Stimulated activated CD4-positive, alpha-beta T cell treated with anti-CD3 and anti-CD28 coated beads, Interleukin-1b, Interleukin-23, amount 100 ng/mL, for 48 hours (primary cell): ENCODE measurements around the gene ANKS1B.

Experiments
- DNase-seq: peaks from one replicate; pipeline ENCODE4 v3.0.0-alpha.2; 2020

The ANKS1B gene

GRCh38 chr12:99151744-99152143 is 833.0 kb downstream of the ANKS1B start:
- DNase-seq = no peak

GRCh38 chr12:99147130-99147529 is 837.6 kb downstream of the ANKS1B start:
- no peak for DNase-seq

DNA sequence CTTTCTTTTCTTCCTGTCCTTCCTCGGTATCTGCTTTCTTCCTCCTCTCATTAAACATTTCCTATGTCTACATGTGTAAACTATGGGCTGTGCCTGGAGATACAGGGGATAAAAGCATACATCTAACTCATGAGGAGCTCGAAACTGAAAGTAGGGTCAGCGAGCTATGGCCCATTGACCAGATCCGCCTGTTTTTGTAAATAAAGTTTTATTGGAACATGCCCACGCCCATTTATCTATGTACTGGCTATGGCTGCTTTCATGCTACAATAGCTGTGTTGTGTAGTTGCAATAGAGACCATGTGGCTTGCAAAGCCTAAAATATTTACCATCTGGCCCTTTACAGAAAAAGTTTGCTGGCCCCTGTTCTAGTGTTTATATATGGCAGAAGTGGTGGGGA is 838.0 kb downstream of the ANKS1B start:
- DNase-seq = no peak

DNA sequence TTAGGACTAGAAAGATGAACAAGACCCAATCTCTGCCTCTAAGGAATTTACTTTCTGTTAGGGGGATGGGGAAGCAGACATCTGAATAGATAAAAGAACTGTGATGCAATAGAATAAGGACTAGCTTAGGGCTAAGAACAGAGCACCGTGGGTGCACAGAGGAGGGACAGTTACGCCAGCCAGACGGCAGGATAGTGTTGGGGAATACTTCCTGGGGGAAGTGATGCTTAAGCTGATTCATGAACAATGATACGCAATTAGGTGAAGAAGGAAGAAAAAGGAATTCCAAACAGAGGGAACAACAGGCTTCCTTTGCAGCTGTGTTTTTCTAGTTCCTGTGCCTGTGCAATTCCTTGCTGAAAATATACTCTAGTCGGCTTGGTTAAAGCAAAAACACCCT is 838.6 kb downstream of the ANKS1B start:
- DNase-seq = no peak

- no peak for DNase-seq
These were observed 842.1 kb downstream of the ANKS1B start for GRCh38 chr12:99142651-99143050.

- no peak for DNase-seq
These were observed 844.6 kb downstream of the ANKS1B start for GRCh38 chr12:99140017-99140720.

DNA sequence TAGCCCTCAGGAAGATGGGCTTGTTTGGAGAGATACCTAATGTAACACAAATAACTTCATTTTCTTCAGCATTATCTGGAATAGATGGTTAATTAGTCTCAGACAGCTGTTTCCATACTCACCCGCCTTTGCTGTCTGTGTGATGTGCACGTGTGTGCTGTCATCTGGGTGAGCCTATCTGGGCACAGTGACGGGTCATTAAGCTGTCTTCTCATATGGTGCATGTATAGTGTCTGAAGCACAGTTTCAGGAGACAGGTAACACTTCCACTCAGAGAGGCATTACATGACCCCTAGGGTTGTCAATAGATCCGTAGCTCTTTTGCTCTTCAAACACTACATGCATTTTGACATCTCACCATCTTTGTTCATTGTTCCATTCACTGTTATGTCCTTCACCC is 846.3 kb downstream of the ANKS1B start:
- DNase-seq = no peak

- DNase-seq = no peak
These were observed 847.4 kb downstream of the ANKS1B start for GRCh38 chr12:99137124-99137855.

- no peak for DNase-seq
These were observed 848.2 kb downstream of the ANKS1B start for GRCh38 chr12:99136516-99136915.

DNA sequence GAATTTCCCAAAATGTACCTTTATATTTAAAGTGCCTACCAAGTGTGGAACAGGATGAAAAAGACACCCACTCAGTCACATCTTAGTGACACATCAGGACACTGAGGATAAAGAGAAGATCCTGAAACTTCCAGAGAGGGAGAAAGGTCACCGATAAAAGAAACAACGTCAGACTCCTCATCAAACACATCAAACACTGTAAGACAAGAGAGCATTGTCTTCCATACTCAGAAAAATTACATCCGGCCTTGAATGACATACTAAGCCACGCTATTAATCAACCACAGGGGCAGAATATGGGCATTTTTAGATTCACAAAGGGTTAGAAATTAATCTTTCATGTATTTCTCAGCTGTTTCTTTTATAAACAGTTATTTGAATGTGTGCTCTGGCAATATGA is 849.4 kb downstream of the ANKS1B start:
- no peak for DNase-seq

DNA sequence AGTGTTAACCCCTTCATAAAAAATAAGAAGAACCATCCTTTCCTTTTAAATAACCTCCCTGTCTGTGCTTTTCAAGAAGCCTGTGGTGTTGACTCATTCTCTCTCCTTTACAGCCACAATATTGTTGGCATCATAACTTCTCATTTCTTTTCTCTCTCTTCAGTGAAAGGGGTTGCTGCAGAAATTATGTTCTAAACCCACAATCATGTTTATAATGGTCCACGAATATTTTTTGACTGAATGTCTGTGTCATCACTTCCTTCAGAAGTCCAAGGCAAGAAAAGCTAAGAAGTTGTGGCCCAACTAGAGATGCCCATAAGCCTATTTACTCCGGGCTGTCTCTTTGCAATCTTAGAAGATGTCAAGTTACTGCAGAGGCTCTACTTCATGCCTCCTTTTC is 851.3 kb downstream of the ANKS1B start:
- no peak for DNase-seq

DNA sequence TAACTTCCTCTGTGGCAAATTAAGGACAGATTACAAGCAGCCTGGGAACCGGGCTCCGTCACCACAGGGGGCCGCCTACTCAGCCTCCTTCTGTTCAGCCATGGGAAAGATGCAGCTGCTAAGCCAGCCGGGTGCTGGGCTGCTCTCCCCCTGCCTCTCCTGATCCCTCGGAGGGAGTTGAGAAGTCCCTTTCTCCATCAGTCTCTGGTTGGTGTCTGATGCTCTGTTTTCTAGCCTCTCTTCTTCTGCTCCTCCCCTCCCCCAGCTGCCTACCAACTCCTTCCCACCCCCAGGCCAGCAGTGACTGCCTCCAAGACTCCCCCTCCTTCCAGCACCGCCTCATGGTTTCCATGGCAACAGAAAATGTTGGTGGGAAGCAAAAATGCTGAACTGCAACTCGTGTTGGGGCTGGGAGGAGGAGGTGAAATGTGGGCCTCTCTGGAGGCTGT is 853.0 kb downstream of the ANKS1B start:
- no peak for DNase-seq

- no peak for DNase-seq
These were observed 853.8 kb downstream of the ANKS1B start for GRCh38 chr12:99130808-99131553.

DNA sequence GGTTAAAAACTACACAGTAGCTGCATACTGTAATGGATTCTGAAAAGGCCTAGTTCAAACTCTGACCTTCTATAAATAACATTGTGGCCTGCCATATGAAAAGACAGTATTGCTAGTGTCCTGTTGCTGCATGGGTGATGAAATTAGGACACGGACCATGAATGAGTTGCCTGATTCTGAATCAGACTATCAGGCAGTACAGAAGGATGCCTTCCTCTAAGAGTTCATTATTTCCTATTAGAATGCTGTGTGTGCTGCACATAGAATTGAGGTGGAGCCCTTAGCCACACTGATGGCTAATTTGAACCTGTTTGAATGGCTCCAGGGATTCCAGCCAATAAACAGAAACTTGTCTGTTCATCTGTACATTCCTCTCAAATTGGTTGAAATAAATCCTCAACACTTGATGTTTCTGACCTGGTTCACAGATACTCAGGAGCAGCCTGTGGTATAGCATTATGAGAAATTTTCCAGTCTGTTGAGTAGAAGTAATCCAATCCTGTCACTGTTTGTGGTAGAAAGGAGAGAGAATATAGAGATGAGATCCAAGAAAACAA is 856.4 kb downstream of the ANKS1B start:
- no peak for DNase-seq

- DNase-seq = no peak
These were observed 861.8 kb downstream of the ANKS1B start for GRCh38 chr12:99122959-99123358.

DNA sequence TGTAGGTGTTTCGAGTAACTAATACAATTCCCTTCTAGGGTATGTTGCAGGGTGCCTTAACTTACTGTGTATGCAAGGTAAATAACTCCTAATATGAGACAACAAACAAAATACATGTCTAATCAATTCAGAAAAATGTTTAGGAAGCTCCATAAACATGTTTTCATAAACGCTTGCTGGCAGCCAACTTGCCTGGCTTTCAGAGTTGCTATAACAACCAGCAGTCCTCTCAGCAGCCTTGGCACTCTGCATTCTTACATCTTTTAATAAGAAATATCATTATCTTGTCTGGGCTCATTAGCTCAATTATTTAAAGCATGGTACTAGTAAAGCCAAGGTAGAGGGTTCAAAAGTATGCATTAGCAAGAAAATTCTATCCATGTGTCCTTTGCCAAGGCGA is 862.2 kb downstream of the ANKS1B start:
- DNase-seq = no peak

DNA sequence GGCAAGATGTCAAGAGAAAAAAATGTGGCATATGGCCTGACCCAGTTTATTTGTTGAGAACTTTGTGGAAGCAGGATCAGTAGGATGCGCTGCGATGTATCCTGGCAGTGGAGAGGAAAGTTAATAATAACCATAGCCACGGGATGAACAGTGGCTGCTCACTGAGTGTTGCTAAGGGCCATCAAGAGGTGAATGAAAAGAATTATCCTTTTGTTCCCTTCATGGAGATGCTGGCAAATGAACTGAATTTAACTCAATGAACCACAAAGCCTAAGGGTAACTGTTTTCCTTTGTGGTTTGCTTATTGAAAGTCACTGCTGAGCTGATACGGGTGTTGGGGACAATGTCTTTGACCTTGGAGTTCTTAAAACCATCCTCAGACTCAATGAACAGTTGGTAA is 863.2 kb downstream of the ANKS1B start:
- no peak for DNase-seq

GRCh38 chr12:99119943-99120342 is 864.8 kb downstream of the ANKS1B start:
- DNase-seq = no peak

- no peak for DNase-seq
These were observed 865.3 kb downstream of the ANKS1B start for GRCh38 chr12:99119449-99119848.

DNA sequence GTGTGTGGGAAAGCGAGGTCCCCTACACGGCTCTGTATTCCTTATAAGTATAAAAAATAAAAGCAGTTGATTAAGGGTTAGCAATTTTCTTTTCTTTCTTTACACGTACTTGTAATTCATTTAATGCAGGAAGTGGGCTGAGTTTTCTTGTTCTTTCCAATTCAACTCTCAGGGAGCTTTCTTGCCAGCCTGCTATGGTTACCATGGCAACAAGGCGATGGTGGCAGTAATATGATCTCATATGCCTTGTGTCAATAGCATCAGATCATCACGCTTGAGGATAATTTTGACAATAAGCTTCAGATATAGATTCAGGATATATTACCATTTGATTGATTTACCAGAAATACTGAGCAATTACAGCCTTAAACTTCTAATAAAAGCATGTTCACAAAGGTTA is 873.1 kb downstream of the ANKS1B start:
- no peak for DNase-seq

GRCh38 chr12:99110868-99111267 is 873.9 kb downstream of the ANKS1B start:
- DNase-seq = no peak

GRCh38 chr12:99110212-99110611 is 874.5 kb downstream of the ANKS1B start:
- DNase-seq = no peak

- no peak for DNase-seq
These were observed 875.8 kb downstream of the ANKS1B start for GRCh38 chr12:99108924-99109323.

DNA sequence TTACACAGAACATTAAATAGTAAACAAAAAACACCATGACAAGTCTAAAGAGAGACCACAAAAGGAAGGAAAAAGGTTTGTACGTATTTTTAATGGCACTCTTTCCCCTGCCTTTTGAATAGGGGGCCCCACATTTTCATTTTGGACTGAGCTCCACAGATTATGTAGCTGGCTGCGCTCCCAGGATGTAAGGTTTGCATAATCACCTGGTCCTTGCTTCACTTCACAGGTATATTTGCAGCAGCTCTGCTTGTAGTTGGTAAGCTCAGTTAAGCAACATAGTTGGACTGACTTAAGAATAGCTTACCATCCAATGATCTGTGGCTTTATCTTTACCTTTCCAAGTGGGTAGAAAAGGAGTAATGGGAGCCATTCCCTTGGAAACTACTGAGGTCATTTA is 885.0 kb downstream of the ANKS1B start:
- DNase-seq = no peak
